G401 (cell line): Measurements from ENCODE around the gene DMAC2. TPM values are rescaled to one million over a fixed set of nuclear protein-coding genes. Genes with fewer than 3 reads are reported as not detected.
"Not testable (repeated sequence)": the region's sequence is repeated elsewhere in the genome, so short reads cannot be mapped to it uniquely, and the experiment has no call there.

ENCODE experiments used
- DNase-seq: peaks from one replicate; pipeline ENCODE4 v3.0.0-alpha.2; 2015; ENCODE audit warnings: low spot score
- in situ Hi-C: cut with HindIII; loops from 2 replicates; pipeline ENCODE4 v1.10.0; 2016; ENCODE audit warnings: low sequenced_read_pairs, mixed read lengths
- total RNA-seq: library from RNA; depleted of rRNA; stranded (reverse); fragments of >200 nt; shearing (Covaris generic); gene quantifications from 2 replicates; pipeline ENCODE4 v1.2.3, GENCODE V29; 2014; rRNA removed

DMAC2 gene
- 74.2 and 82.2 TPM in 2 replicates for total RNA-seq

- in situ Hi-C loops, result no loop called here
- DNase-seq, result peak; percentile 100
Measured at GRCh38 chr19:41439441-41440222, at the start of gene DMAC2. Gene DMAC2 (minus strand): TSS chr19:41439912. CDS start chr19:41439899, 13 bp downstream.

DNA sequence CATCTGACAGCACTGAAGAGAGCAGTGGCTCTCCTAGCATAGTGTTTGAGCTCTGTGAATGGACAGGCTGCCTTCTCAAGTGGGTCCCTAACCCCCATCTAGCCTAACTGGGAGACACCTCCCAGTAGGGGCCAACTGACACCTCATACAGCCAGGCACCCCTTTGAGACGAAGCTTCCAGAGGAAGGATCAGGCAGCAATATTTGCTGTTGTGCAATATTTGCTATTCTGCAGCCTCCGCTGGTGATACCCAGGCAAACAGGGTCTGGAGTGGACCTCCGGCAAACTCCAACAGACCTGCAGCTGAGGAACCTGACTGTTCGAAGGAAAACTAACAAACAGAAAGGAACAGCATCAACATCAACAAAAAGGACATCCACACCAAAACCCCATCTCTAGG is 47.2 kb upstream of the DMAC2 start:
- in situ Hi-C loops, DNase-seq: not testable (repeated sequence)

DNA sequence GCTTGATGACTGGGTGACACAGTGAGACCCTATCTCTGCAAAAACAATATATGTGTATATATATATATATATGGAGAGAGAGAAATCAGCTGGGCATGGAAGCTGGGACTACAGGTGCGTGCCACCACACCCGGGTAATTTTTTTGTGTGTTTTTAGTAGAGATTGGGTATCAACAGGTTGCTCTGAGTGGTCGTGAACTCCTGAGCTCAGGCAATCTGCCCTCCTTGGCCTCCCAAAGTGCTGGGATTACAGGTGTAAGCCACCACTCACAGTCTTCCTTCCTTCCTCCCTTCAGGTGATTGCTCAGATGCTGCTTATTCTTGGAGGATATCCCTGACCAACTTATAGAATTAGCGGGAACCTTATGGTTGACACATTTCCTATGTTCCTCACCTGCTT is 45.1 kb upstream of the DMAC2 start:
- no peak for DNase-seq
- in situ Hi-C loops, result no loop called here

DNA sequence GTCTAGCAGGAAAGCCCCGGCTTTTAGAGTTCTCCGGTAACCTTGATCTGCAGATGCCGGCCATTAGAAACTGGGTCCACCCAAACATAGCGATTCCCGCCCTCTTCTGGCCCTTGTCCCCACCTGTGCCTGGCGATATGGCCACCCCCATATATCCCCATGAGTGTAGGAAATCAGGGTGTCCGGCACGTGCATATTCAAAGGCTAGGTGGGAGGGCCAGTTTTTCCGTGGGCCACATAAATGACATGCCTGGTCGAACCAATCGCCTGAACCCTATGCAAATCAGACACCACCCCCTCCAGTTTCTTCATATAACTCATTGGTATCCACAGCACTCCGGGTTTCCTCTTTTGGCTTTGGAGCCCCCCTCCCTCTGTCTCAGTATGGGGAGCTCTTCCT is 40.6 kb upstream of the DMAC2 start:
- DNase-seq, result no peak
- in situ Hi-C loops, result no loop called here

DNA sequence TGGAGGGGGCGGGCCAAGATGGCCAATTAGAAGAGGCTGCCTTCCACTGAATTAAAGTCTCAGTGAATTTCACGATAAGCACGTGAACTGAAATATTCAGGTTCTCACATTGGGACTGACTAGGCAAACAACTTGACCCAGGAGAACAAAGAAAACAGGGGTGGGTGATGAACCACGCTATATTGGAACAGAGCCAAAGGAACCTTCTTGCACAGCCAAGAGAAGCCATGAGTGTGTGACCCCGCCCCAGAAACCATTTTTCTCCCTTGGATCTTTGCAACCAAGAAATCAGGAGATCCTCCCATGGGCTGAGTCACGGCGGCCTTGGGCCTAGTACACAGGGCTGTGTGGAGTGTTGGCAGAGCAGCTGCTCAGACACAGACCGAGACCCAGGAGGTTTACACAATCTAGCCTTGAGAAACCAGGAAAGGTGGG is 40.1 kb upstream of the DMAC2 start:
- DNase-seq, result no peak
- in situ Hi-C loops, result no loop called here

DNA sequence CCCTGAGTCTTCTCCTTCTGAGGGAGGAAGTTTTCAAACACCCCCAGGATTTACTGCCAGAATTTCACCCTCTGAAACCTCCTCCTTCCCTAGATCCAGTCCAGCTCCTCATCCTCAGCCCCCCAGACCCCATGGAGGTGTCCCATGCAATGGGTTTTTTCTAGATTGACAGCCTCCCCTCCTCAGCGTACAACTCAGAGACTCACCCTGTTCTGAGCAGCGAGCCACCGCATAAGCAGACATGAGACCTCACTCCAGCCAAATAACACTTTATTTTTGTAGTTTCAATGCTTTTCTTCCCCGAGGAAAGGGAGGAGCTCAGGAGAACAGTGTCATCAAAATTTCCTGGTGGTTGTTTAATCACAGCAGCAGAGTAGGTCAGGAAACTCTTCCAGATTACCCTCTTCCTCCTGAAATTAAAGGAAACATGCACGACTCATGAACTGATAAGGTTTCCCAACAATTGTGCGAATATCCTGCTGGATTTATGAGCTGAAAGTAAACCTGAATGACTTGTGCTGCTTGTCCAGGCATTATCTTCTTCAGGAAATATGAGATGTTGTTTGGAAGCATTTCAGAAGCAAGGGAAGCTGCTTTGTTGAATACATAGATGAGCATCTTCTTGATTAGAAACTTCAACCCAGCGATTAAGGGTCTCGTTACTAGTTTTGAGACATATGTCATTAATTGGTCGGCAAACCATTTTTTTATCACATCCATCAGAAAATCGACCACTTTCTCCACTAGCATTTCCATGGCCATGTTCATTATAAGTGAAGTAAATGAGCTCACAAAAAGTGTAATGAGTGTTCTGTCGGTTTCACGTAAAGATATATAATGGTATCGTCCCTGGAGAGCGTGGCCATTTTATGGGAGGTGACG is 39.4 kb upstream of the DMAC2 start:
- in situ Hi-C loops, result no loop called here
- DNase-seq, result no peak

DNA sequence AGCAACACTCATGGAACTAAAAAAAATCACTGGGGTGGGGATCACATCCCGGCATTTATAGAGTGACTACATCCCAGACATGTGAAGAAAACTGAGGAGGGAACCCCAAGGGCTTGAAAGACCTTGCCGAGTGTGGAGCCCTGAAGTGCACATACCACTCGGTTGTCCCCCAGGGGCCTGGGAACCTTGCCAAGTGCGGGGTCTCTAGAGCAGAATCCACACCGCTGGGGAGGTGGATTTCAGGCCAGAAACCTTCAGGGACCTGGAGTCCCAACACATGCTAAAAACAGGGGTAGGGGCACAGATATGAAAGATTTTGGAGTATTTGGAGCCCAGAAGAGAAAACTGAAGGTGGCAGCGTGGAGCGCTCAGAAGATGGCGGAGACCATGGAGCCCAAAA is 38.5 kb upstream of the DMAC2 start:
- no peak for DNase-seq
- in situ Hi-C loops, result no loop called here

GRCh38 chr19:41476583-41476982 is 36.9 kb upstream of the DMAC2 start:
- in situ Hi-C loops, result no loop called here
- no peak for DNase-seq

DNA sequence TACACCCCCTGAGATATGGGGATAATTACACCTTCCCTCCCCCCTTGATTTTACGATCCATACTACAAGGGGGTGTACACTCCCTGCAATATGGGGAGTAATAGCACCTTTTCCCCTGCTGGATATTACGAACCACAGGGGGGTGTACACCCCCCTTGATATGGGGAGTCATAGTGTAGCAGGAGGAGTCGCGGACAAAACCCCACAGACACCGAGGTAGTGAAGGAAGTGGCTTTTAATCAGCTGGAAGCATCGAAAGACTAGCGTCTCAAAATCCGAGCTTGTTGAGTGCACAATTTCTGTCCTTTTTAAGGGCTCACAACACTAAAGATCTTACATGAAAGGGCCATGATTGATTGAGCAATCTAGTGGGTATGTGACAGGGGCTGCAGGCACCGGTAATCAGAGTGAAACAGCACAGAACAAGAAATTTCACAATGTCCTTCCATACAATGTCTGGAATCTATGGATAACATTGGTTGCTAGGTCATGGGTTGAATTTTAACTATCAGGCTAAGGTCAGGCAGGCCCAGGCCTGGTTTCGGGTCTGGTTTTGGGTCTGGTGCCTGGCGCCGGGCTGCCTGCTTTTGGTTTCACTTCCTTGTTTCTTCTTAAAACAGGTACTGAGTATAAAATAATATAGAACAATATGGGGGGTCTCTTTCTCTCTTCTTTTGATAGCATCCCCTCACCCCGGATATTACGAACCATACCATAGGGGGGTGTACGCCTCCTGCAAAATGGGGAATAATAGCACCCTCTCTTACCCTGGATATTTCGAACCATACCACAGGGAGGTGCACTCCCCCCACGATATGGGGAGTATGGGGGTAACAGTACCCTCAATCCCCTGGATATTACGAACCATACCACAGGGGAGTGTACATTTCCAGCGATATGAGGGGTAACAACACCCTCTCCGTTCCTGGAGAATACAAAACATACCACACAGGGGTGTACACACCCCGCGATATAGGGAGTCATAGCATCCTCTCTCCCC is 23.8 kb upstream of the DMAC2 start:
- DNase-seq, in situ Hi-C loops: not testable (repeated sequence)

GRCh38 chr19:41462497-41462896 is 22.8 kb upstream of the DMAC2 start:
- in situ Hi-C loops, result no loop called here
- no peak for DNase-seq

GRCh38 chr19:41457241-41457640 is 17.5 kb upstream of the DMAC2 start:
- in situ Hi-C loops, result no loop called here
- DNase-seq, result no peak

DNA sequence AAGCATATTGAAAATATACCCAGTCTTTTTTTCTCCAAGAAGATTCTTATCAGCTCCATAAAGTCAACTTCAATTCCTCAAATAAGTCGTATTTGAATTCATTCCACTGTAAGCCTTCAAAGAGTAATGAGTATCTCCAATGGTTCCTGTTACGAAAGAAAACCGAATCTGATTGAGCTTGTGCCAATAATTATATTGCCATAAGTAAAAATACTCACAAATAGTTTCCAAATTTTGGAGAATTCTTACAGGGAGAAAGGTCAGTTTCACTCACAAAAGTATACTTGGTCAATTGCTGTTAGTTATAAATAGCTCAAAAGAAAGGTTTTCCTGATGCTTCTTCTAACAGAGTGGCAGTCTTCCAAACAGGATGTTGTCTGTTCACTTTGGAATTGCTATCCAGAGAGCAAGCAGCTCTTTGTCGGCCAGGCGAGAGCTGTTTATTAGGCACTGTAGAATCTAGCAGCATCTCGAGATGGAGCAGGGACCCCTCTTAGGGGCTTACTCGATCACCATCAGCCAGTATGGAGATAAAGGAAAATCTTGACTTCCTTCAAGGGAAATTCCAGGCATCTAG is 16.7 kb upstream of the DMAC2 start:
- in situ Hi-C loops, result no loop called here
- no peak for DNase-seq

GRCh38 chr19:41455936-41456335 is 16.2 kb upstream of the DMAC2 start:
- DNase-seq, result no peak
- in situ Hi-C loops, result no loop called here

DNA sequence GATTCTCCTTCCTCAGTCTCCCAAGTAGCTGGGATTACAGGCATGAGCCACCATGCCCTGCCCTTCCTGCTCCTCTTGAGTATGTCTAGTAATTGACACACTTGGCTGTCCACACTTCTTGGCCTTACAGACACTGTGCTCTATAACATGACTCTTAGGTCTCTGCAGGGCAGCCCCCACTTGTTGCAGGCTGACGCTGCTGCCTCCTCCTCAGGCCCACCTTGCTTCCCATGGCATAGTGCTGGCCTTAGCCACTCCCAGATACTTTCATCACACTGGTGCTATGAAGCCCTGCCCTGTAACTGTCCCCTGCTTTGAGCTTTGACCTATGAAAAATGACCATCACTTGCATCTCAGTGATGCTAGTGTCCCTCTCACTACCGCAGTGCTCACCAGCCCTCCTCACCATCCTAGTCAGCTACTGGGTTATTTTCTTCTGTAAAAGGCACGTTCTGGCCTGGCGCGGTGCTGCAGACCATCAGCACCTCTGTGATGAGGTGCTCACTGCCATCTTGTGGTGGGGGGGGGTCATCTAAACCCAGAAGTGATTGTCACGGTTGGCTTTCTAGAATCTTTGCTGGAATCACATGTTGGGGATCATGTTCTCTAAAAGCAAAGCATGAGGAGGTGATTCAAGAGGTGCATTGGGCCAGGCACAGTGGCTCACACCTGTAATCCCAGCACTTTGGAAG is 13.0 kb upstream of the DMAC2 start:
- in situ Hi-C loops, result no loop called here
- no peak for DNase-seq

- in situ Hi-C loops, result no loop called here
- no peak for DNase-seq
Measured at GRCh38 chr19:41449865-41450178, 10.1 kb upstream of the DMAC2 start.

GRCh38 chr19:41449079-41449864 is 9.6 kb upstream of the DMAC2 start:
- in situ Hi-C loops, result no loop called here

DNA sequence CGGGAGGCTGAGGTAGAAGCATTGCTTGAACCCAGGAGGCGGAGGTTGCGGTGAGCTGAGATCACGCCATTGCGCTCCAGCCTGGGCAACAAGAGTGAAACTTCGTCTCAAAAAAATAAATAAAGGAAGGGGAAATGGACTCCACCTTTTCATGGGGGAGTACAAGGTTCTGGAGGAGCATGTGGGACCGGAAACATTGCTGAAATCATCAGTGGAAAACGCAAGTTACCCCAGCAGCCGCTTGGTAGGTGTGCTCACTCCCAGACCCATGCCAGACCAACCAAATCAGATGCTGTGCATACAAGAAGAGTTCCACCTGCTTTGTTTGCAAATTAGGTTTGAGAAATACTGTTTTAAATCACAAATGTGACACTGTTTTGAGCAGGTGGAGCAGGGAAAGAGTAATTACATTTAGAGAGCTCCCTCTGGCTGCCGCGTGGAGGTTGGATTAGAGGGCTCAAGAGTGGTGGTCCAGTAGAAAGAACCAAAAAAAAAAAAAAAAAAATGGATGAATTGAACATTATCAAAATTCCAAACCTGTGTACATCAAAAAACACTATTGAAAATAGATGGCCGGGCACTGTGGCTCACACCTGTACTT is 8.1 kb upstream of the DMAC2 start:
- in situ Hi-C loops, result no loop called here
- DNase-seq, result no peak

More at GRCh38 chr19:41449079-41449864, 9.6 kb upstream of the DMAC2 start:
- peak; percentile 76 for DNase-seq
